Measurements from ENCODE around the gene MFAP1.
A peak's percentile ranks its signal among the peaks of the same experiment; 100 is the strongest.
"Not testable (repeated sequence)": the region's sequence is repeated elsewhere in the genome, so short reads cannot be mapped to it uniquely, and the experiment has no call there.

MFAP1 gene

DNA sequence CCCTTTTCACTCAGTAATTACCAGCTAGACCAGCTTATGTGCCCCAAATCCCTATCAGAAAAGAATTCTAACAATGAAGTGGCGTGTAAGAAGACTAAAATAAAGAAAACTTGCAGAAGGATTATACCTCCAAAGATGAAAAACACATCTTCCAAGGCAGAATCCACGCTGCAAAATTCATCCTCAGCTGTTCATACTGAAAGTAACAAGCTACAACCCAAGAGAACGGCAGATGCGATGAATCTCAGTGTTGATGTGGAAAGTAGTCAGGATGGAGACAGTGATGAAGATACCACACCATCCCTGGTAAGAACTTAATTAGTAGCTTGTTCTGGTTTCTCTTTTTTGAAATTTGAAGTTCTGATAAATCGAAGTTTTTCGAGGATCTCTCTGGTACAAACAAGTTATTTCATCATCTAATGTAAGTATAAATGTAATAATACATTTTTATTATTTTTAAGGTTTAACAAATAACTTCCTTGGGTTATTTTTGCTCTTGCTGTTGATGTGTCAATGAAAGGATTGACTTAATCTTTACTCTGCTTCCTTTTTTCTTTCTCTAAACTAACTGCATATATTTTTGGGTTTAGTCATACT, 3.7 kb upstream of the MFAP1 start:
- peak overlapping the region in 1 of 2 donors; percentile 72 for H3K4me3 ChIP-seq (replicated peaks in 1 of 2; ENCODE audit: low read depth in 2 of 2, low read length in 2 of 2)
- TF ChIP-seq, protein P1, sequence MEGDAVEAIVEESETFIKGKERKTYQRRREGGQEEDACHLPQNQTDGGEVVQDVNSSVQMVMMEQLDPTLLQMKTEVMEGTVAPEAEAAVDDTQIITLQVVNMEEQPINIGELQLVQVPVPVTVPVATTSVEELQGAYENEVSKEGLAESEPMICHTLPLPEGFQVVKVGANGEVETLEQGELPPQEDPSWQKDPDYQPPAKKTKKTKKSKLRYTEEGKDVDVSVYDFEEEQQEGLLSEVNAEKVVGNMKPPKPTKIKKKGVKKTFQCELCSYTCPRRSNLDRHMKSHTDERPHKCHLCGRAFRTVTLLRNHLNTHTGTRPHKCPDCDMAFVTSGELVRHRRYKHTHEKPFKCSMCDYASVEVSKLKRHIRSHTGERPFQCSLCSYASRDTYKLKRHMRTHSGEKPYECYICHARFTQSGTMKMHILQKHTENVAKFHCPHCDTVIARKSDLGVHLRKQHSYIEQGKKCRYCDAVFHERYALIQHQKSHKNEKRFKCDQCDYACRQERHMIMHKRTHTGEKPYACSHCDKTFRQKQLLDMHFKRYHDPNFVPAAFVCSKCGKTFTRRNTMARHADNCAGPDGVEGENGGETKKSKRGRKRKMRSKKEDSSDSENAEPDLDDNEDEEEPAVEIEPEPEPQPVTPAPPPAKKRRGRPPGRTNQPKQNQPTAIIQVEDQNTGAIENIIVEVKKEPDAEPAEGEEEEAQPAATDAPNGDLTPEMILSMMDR (IDR thresholded peaks at IDR 0.05; ENCODE audit: low read depth, low read length), result no peak
- peak; percentile 10 to 23 for DNase-seq (ENCODE audit: low read depth in 2 of 2)

DNA sequence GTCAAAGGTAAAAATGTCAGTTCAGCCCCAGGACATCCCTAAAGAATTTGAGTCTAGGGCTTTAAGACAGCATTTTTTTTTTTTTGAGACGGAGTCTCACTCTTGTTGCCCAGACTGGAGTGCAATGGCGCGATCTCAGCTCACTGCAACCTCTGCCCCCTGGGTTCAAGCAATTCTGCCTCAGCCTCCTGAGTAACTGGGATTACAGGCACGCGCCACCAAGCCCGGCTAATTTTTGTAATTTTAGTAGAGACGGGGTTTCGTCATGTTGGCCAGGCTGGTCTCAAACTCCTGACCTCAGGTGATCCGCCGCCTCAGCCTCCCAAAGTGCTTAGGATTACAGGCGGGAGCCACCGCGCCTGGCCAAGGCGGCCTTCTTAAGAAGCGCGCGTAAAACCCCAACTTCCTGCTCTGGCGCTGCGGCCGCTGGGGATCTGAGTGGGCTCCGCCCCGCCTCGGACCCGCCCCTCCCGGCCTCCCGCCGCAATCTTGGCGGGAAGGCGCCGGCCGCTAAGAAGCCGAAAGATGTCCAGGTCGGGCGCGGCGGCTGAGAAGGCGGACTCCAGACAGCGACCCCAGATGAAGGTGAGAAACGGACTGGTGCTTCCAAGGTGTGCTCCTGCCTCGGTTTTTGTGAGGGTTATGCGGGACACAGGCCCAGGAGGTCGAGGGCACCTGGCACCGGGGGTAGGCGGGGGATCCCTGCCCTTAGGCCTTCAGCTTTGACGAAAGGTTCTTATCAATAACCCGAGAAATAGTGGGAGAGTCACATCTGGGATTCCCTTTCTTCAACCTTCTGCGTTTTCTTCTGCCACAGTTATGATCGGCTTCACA, 2.2 kb upstream of the MFAP1 start, which contains the start of gene WDR76:
Gene WDR76 (plus strand): TSS at position 495 of the 834 bp plus-strand sequence. CDS start 31 bp downstream, at position 526.
- peak within 1 kb of the TSS; percentile 60 to 72 for H3K4me3 ChIP-seq (replicated peaks in 1 of 2; ENCODE audit: low read depth in 2 of 2, low read length in 2 of 2)
- peak; percentile 85 to 86 for DNase-seq (ENCODE audit: low read depth in 2 of 2)
- TF ChIP-seq, protein P1 (IDR thresholded peaks at IDR 0.05; ENCODE audit: low read depth, low read length), result no peak

DNA sequence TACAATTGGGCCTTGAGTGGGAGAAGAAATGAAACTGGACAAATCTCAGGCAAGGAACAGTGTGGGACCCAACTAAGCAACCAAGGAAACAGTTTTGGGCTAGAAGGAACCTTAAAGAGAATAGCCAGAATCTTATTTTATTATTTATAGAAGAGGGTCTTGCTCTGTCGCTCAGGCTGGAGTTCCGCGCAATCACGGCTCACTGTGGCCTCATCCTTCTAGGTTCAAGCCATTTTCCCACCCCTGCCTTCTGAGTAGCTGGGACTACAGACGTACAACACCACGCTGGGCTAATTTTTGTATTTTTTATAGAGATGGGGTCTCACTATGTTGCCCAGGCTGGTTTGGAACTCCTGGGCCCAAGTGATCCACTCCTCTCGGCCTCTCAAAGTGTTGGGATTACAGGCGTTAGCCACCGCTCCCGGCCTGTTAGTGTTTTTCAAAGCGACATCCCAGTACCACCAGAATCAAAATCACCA, 1.6 kb upstream of the MFAP1 start:
- TF ChIP-seq, protein P1 (IDR thresholded peaks at IDR 0.05; ENCODE audit: low read depth, low read length), result no peak
- H3K4me3 ChIP-seq (replicated peaks in 1 of 2; ENCODE audit: low read depth in 2 of 2, low read length in 2 of 2), result no peak overlapping the region
- DNase-seq (ENCODE audit: low read depth in 2 of 2), result no peak

DNA sequence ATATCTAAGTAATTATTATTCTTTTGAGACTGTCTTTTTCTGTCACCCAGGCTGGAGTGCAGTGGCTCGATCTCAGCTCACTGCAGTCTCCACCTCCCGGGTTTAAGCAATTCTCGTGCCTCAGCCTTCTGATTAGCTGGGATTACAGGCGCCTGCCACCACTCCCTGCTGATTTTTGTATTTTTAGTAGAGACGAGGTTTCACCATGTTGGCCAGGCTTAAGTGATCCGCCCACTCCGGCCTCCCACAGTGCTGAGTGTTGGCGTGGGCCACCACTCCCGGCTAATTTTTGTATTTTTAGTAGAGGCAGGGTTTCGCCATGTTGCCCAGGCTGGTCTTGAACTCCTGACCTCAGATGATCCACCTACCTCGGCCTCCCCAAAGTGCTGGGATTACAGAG, 815 bp upstream of the MFAP1 start:
- DNase-seq (ENCODE audit: low read depth in 2 of 2); H3K4me3 ChIP-seq (replicated peaks in 1 of 2; ENCODE audit: low read depth in 2 of 2, low read length in 2 of 2): not testable (repeated sequence)

DNA sequence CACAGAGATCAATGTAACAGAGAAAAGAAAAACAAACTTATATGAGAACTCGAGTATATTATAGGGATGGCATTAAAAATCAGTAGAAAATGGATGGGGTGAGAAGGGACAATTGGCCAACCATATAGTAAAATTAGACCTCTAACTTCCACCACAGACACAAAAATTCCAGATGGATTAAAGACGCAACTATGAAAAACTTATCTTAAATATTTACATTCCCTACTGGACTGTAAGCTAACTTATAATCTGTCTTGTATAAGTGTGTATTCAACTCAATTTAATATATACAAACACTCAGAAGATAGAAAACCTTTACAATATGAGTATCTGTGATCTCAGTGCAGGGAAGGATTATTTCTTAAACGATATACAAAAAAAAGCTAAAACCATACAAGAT, 3.0 kb downstream of the MFAP1 start:
- TF ChIP-seq, protein P1 (IDR thresholded peaks at IDR 0.05; ENCODE audit: low read depth, low read length), result no peak
- H3K4me3 ChIP-seq (replicated peaks in 1 of 2; ENCODE audit: low read depth in 2 of 2, low read length in 2 of 2), result no peak overlapping the region
- no peak for DNase-seq (ENCODE audit: low read depth in 2 of 2)

DNA sequence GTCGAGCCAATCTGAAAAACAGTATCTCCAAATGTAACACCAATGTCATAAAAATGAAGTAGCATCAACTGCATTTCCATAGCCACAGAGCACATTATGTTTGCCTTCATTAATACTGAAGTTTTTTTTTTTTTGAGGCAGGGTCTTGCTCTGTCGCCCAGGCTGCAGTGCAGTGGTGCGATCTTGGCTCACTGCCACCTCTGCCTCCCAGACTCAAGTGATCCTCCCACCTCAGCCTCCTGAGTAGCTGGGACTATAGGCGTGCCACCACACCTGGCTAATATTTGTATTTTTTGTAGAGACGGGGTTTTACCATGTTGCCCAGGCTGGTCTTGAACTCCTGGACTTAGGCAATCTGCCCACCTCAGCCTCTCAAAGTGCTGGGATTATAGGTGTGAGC, 9.4 kb downstream of the MFAP1 start:
- not testable (repeated sequence) for H3K4me3 ChIP-seq (replicated peaks in 1 of 2; ENCODE audit: low read depth in 2 of 2, low read length in 2 of 2); DNase-seq (ENCODE audit: low read depth in 2 of 2)

DNA sequence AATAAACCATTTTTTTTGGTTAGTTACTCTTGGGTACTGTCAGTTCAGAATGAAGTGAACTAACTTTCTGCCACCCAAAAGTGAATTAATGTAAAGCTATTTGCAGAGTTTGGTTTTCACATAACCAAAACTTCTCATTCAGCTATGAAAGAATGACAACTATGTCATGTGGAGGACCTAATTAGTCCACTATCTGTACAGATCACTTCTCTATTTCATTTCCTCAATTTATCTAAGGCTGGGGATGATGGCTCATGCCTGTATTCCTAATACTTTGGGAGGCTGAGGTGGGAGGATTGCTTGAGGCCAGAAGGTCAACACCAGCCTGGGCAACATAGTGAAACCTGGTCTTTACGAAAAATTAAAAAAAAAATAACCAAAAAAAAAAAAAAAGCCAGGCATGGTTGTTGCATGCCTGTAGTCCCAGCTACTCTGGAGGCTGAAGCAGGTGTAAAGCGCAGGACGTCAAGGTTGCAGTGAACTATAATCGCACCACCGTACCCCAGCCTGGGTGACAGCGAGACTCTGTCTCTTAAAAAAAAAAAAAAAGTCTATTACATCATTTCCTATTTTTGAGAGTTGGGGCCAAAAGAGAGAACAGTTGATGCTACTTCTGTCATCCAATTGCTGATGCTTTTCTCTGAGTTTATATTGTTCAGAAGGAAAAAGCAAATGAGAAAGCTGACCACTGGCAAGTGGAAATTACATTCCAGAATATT, 15.4 kb downstream of the MFAP1 start:
- no peak for DNase-seq (ENCODE audit: low read depth in 2 of 2)
- TF ChIP-seq, protein P1 (IDR thresholded peaks at IDR 0.05; ENCODE audit: low read depth, low read length), result no peak
- no peak overlapping the region for H3K4me3 ChIP-seq (replicated peaks in 1 of 2; ENCODE audit: low read depth in 2 of 2, low read length in 2 of 2)
